GM10847 (cell line): ENCODE data around the gene SLC13A3.

ENCODE experiments used
- POLR2A ChIP-seq: IDR thresholded peaks from 2 replicates; pipeline ENCODE4 v1.6.1; 2011; ENCODE audit not compliant: insufficient read length; ENCODE audit errors: extremely low read depth

The SLC13A3 gene

GRCh38 chr20:46651091-46651962 lies at the start of gene SLC13A3:
Gene SLC13A3 (minus strand): TSS chr20:46651459. CDS start chr20:46651421, 38 bp downstream.
- no peak for TF ChIP-seq POLR2A

GRCh38 chr20:46701057-46701456 lies 49.8 kb upstream of the SLC13A3 start:
- TF ChIP-seq POLR2A = no peak

- TF ChIP-seq POLR2A = no peak
Observed at GRCh38 chr20:46700481-46700880, 49.2 kb upstream of the SLC13A3 start.

- TF ChIP-seq POLR2A = no peak
Observed at GRCh38 chr20:46699651-46700359, 48.5 kb upstream of the SLC13A3 start.

GRCh38 chr20:46698788-46699187 lies 47.5 kb upstream of the SLC13A3 start:
- no peak for TF ChIP-seq POLR2A

- no peak for TF ChIP-seq POLR2A
Observed at GRCh38 chr20:46696791-46697279, 45.6 kb upstream of the SLC13A3 start.

GRCh38 chr20:46695892-46696291 lies 44.6 kb upstream of the SLC13A3 start:
- no peak for TF ChIP-seq POLR2A

- TF ChIP-seq POLR2A = no peak
Observed at GRCh38 chr20:46694484-46694883, 43.2 kb upstream of the SLC13A3 start.

GRCh38 chr20:46691196-46691595 lies 39.9 kb upstream of the SLC13A3 start:
- TF ChIP-seq POLR2A = no peak

- TF ChIP-seq POLR2A = no peak
Observed at GRCh38 chr20:46690219-46691106, 39.2 kb upstream of the SLC13A3 start.

GRCh38 chr20:46689754-46690085 lies 38.5 kb upstream of the SLC13A3 start:
- no peak for TF ChIP-seq POLR2A

GRCh38 chr20:46689082-46689753 lies 38.0 kb upstream of the SLC13A3 start, which contains the start of gene TP53RK:
Gene TP53RK (minus strand): TSS chr20:46689444. CDS start chr20:46689414, 30 bp downstream.
- peak; percentile 45 for TF ChIP-seq POLR2A

GRCh38 chr20:46688151-46689081 lies 37.2 kb upstream of the SLC13A3 start:
- TF ChIP-seq POLR2A = no peak
